Heart right ventricle (tissue), 16 donors: ENCODE measurements around the gene UBTD1. TPM values are rescaled to one million over a fixed set of nuclear protein-coding genes. Genes with fewer than 3 reads are reported as not detected.

Source experiments
- ATAC-seq, 8 donors: fragments of 200-7000 bp; cut with Tn5 transposase; one replicate each; pipeline ENCODE4 v1.9.1; 2020; ENCODE audit warnings: mild to moderate bottlenecking in 8 of 8, moderate library complexity in 8 of 8, moderate number of reproducible peaks in 1 of 8
- DNase-seq, 2 donors: peaks; one replicate each; pipeline ENCODE4 v3.0.0-alpha.2; 2020
- H3K27ac ChIP-seq, 10 donors: fragments of 200-600 bp; sonication (generic) in 2 of 10; one replicate each; pipeline versions ENCODE4 v1.5.0 to v1.8.0; 2020 to 2022; ENCODE audit warnings: mild to moderate bottlenecking in 3 of 10
- H3K27me3 ChIP-seq, 7 donors: fragments of 200-600 bp; one replicate each; pipeline ENCODE4 v1.8.0; 2021 to 2022; ENCODE audit warnings: mild to moderate bottlenecking in 2 of 7
- H3K36me3 ChIP-seq, 9 donors: fragments of 200-600 bp; sonication (generic) in 1 of 9; one replicate each; pipeline versions ENCODE4 v1.5.0 to v1.8.0; 2020 to 2022; ENCODE audit warnings: mild to moderate bottlenecking in 2 of 9
- H3K4me1 ChIP-seq, 9 donors: fragments of 200-600 bp; sonication (generic) in 1 of 9; one replicate each; pipeline versions ENCODE4 v1.5.0 to v1.8.0; 2020 to 2022; ENCODE audit warnings: mild to moderate bottlenecking in 4 of 9
- H3K4me3 ChIP-seq, 10 donors: fragments of 200-600 bp; sonication (generic) in 2 of 10; one replicate each; pipeline versions ENCODE4 v1.5.0 to v1.8.0; 2020 to 2022; ENCODE audit warnings: mild to moderate bottlenecking in 7 of 10, moderate library complexity in 2 of 10
- H3K9me3 ChIP-seq, 11 donors: fragments of 200-600 bp in 10 of 11; sonication (generic) in 2 of 11; one replicate each; pipeline versions ENCODE4 v1.5.0 to v1.8.0; 2013 to 2022; ENCODE audit warnings: mild to moderate bottlenecking in 2 of 11, control low read depth in 1 of 11, moderate library complexity in 1 of 11
- CTCF ChIP-seq, 9 donors: fragments of 200-600 bp; sonication (generic) in 2 of 9; IDR thresholded peaks; one replicate each; pipeline versions ENCODE4 v1.5.0 to v1.8.0; 2021 to 2022; ENCODE audit warnings: antibody characterized with exemption in 9 of 9, mild to moderate bottlenecking in 5 of 9, moderate library complexity in 1 of 9
- WGBS, 2 donors: extraction: QIAGEN DNeasy Blood & Tissue Kit; methylation state at CpG; one replicate each; pipeline ENCODE4 v1.1.7; 2013; ENCODE audit warnings: inconsistent platforms in 1 of 2; 5-methylcytosine and 5-hydroxymethylcytosine counted together
- intact Hi-C, 10 donors: fragments of 100-400 bp; cut with DNase I; formaldehyde crosslinking; loops; one replicate each; pipeline versions ENCODE4 v1.11.1 to v1.14.2; 2022
- long read RNA-seq, 3 donors: library from polyadenylated mRNA; unstranded; transcript quantifications; one replicate each; pipeline ENCODE4 v2.0.0, GENCODE V29; 2020 to 2021
- polyA plus RNA-seq, 2 donors: library from polyadenylated mRNA; stranded (reverse); fragments of 200-250 nt; gene quantifications; one replicate each; pipeline ENCODE4 v1.2.3, GENCODE V29; 2013
- total RNA-seq, 10 donors: library from RNA; stranded (reverse); fragmentation: NEBNext Ultra II Directional in 3 of 10; extraction: Animal tissue kit (Norgen Biotek cat#: 25700) in 3 of 10; gene quantifications; one replicate each; pipeline versions ENCODE4 v1.2.1 to v1.2.4, GENCODE V29; 2021 to 2023
- donor health status: Arrhythmogenic right ventricular cardiomyopathy.
- donor health status: ischemic (EF 13 %, LVEDD 7.1; RV severe dilation, severe dysfunction).
- donor health status: healthy with polysubstance abuse.
- donor health status: DM: no; HTN: yes; CAD: no.
- donor health status: DM: no; HTN: no; CAD: no.
- donor health status: ischemic (EF 25% LVEDD 6.9; RV normal size, moderate dysfunction).
- donor health status: ischemic (EF 25% LVEDD 5.7; RV mildly dilated, moderate dysfunction).
- donor health status: healthy.
- donor health status: DM: yes; HTN: yes; CAD: no.
- donor health status: Ischemic cardiomyopathy.
- donor health status: ischemic (EF 35%, LVEDD 5.7; RV mildly dilated, moderate dysfunction).
- donor health status: nonischemic (EF 11% LVEDD 7.7; RV severe dilation, severe dysfunction).
- donor health status: DM: yes; HTN: yes; CAD: no.
- donor health status: PGD.
- donor health status: ischemic (EF 29% LVEDD 5.4; RV normal size, mild dysfunction).
- donor health status: nonischemic (EF 23%, LVEDD 6.1; RV moderate dilation, normal function).

Gene UBTD1
- total RNA-seq (10 to 100 TPM; 13.6 to 34.0 (median 20.5) TPM), polyA plus RNA-seq (10 to 100 TPM; 36.5 to 56.0 TPM)
- long read RNA-seq, donor 1, transcript UBTD1-201 (3 exons, 1,706 nt), result major isoform, 51 of 60 reads
- long read RNA-seq, donor 1, partial matches to known transcripts, result 8 of 60 reads
- long read RNA-seq, donor 1, other reads (novel, unspliced or antisense), result 1 of 60 reads
- long read RNA-seq, donor 2, transcript UBTD1-201 (3 exons, 1,706 nt), result major isoform, 41 of 49 reads
- long read RNA-seq, donor 2, partial matches to known transcripts, result 7 of 49 reads
- long read RNA-seq, donor 2, other reads (novel, unspliced or antisense), result 1 of 49 reads
- long read RNA-seq, donor 3, transcript UBTD1-201 (3 exons, 1,706 nt), result major isoform, 28 of 32 reads
- long read RNA-seq, donor 3, partial matches to known transcripts, result 2 of 32 reads
- long read RNA-seq, donor 3, other reads (novel, unspliced or antisense), result 2 of 32 reads

DNA sequence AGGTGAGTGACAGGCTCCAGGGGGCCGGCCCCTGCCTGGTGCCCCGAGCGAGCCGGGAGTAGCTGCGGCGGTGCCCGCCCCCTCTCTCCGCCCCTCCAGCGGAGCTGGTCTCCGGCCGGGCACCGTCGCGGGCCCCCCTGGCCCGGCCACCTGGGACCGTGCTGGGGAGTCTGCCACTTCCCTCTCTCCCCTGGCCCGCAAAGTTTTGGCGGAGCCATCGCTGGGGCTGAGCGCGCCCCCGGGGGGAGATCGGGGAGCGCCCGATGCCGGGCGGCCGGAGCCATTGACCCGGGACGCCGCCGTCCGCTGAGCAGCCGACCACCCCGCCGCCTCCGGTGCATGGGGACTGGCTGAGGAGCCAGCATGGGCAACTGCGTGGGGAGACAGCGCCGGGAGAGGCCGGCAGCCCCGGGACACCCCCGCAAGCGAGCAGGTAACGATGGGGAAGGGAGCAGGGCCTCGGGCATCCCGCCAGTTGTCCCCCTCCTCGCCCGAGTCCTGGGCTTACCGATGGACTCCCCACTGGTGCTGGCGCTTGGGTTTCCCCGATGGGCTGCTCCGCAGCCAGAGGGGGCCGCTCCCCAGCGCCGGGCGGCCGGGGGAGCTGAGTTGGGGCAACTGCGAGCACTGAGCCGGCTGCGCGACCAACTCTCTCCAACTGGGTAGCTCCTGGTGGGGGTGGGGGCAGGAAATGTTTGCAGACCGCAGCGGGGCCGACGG lies at the start of gene UBTD1:
Gene UBTD1, plus strand, starts transcription at position 84 of the 720 bp plus-strand sequence. Its CDS starts 280 bp downstream, at position 364.
- ATAC-seq (peak in 5 of 8 donors; percentile 4 to 16 (median 11)), DNase-seq (peak; percentile 44 to 60)
- H3K36me3 ChIP-seq, result peaks cover 0 to 8% (median 0%) of the 10 kb centered on the region in 9 donors
- peak within 1 kb of the TSS; percentile 77 to 100 (median 94) for H3K4me3 ChIP-seq
- intact Hi-C loops, result loop anchor here in 4 of 10 donors (2.0 to 10.0 kb wide), 5 partner anchors 48 to 116 kb away; no protein-coding TSS in a partner anchor
- no peaks in the 10 kb centered on the region for H3K9me3 ChIP-seq
- H3K27me3 ChIP-seq, result no peaks in the 10 kb centered on the region
- WGBS, 2 donors, result 0% methylated on average over 48 to 64 of the region's 66 CpGs
- TF ChIP-seq CTCF (IDR thresholded peaks at IDR 0.05), result peak in 3 of 9 donors; percentile 20 to 38 (median 31)
- H3K4me1 ChIP-seq, result peaks cover 13 to 79% (median 58%) of the 10 kb centered on the region in 9 donors
- peak within 1 kb of the TSS; percentile 74 to 97 (median 94) for H3K27ac ChIP-seq

DNA sequence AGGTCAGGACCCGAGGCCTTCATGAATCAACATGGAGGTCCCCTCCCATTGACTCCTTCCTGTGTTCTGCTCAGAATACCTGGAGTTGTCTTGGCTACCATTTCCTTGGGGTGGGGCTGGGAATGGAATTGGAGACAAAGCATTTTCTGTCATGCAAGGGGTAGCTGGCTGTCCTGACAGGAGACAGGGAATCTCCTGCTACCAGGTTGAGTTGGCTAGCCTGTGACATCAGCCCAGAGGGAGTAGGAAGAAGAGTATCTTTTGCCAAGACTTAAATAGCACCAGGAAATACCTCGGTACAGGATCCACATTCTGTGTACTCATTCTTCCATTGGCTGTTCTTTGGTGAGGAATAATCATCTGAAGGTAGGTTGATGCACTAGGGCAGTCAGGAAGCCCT lies 47.9 kb upstream of the UBTD1 start:
- TF ChIP-seq CTCF (IDR thresholded peaks at IDR 0.05), result no peak
- H3K4me3 ChIP-seq, result no peak overlapping the region
- intact Hi-C loops, result no loop called here
- H3K9me3 ChIP-seq, result no peaks in the 10 kb centered on the region
- ATAC-seq, result peak in 2 of 8 donors; percentile 3 to 26
- H3K27ac ChIP-seq, result peak overlapping the region in 4 of 10 donors; percentile 21 to 72 (median 44)
- WGBS, 2 donors, result 38 to 39% methylated on average over 2 of the region's 2 CpGs
- no peak for DNase-seq
- H3K36me3 ChIP-seq, result peaks cover 0 to 49% (median 0%) of the 10 kb centered on the region in 9 donors
- peaks cover 10 to 84% (median 48%) of the 10 kb centered on the region in 9 donors for H3K4me1 ChIP-seq
- H3K27me3 ChIP-seq, result no peaks in the 10 kb centered on the region

- Histone ChIP-seq H3K4me1 (peaks cover 10 to 82% (median 45%) of the 10 kb centered on the region in 9 donors), H3K27me3 (no peaks in the 10 kb centered on the region)
- TF ChIP-seq CTCF (IDR thresholded peaks at IDR 0.05), result no peak
Observed at GRCh38 chr10:97451605-97452004, 47.1 kb upstream of the UBTD1 start.

DNA sequence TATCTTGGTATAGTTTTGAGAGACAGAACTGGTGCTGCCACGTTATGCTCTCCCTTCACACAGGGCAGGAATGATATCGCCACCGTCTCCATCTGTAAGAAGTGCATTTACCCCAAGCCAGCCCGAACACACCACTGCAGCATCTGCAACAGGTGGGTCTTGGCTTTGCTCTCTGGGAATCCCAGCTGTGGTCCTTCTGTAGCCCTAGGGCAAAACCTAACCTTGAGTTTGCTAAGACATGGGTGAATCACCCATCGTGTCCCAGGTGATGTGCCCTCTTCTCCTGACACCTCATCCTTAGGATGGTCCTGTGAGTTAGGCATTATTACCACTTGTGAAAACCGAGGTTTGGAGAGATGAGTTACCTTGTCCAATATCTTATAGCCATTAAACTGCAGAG lies 46.4 kb upstream of the UBTD1 start:
- peaks cover 0 to 64% (median 12%) of the 10 kb centered on the region in 9 donors for H3K36me3 ChIP-seq
- intact Hi-C loops, result no loop called here
- WGBS, 2 donors, result 92 to 94% methylated on average over 6 of the region's 6 CpGs
- no peaks in the 10 kb centered on the region for H3K27me3 ChIP-seq
- H3K27ac ChIP-seq, result peak overlapping the region in 2 of 10 donors; percentile 7 to 72
- TF ChIP-seq CTCF (IDR thresholded peaks at IDR 0.05), result no peak
- ATAC-seq, result no peak
- H3K4me3 ChIP-seq, result no peak overlapping the region
- H3K4me1 ChIP-seq, result peaks cover 10 to 74% (median 38%) of the 10 kb centered on the region in 9 donors
- H3K9me3 ChIP-seq, result no peaks in the 10 kb centered on the region
- no peak for DNase-seq

More at GRCh38 chr10:97451605-97452004, 47.1 kb upstream of the UBTD1 start:
- intact Hi-C loops, result no loop called here
- ATAC-seq, result peak in 1 of 8 donors; percentile 15
- WGBS, 2 donors, result 92 to 95% methylated on average over 17 of the region's 17 CpGs
- no peaks in the 10 kb centered on the region for H3K9me3 ChIP-seq
- H3K27ac ChIP-seq, result peak overlapping the region in 3 of 10 donors; percentile 13 to 72 (median 37)
- H3K36me3 ChIP-seq, result peaks cover 0 to 57% (median 5%) of the 10 kb centered on the region in 9 donors
- DNase-seq, result no peak
- H3K4me3 ChIP-seq, result no peak overlapping the region
